ENCODE measurements around the gene ZFP92.
"Not testable (repeated sequence)": the region's sequence is repeated elsewhere in the genome, so short reads cannot be mapped to it uniquely, and the experiment has no call there.

The ZFP92 gene

DNA sequence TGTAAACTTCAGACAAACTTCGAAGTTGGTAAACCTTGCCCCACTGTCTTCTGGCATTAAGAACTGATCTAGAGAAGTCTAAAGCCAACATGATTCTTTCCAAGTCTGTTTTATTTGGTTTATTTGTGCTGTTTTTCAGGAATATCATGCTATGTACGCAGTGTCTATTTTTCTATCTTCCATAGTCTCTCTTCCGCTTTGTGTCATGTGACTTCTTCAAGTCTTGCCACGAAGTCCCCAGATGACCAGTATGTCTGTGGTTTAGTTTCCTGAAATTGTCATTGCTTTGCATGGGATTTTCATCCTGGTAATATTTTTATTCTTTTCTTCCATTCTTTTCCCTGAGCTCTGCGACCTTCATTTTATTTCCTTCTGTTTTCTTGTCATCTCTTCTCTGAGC, 25.2 kb upstream of the ZFP92 start:
- Histone ChIP-seq H3K27ac (ENCODE audit: poor library complexity, severe bottlenecking) (no peak overlapping the region), H3K36me3 (ENCODE audit: low read depth) (no peaks in the 10 kb centered on the region), H3K4me3 (ENCODE audit: severe bottlenecking) (no peak overlapping the region), H3K4me1 (ENCODE audit: insufficient read depth, poor library complexity, severe bottlenecking) (no peaks in the 10 kb centered on the region), H3K27me3 (ENCODE audit: insufficient read depth, poor library complexity, severe bottlenecking) (no peaks in the 10 kb centered on the region), H3K9me3 (ENCODE audit: severe bottlenecking) (no peaks in the 10 kb centered on the region)
- DNase-seq (ENCODE audit: low spot score) (no peak), ATAC-seq (ENCODE audit: low read depth) (no peak)
- TF ChIP-seq, protein P1, sequence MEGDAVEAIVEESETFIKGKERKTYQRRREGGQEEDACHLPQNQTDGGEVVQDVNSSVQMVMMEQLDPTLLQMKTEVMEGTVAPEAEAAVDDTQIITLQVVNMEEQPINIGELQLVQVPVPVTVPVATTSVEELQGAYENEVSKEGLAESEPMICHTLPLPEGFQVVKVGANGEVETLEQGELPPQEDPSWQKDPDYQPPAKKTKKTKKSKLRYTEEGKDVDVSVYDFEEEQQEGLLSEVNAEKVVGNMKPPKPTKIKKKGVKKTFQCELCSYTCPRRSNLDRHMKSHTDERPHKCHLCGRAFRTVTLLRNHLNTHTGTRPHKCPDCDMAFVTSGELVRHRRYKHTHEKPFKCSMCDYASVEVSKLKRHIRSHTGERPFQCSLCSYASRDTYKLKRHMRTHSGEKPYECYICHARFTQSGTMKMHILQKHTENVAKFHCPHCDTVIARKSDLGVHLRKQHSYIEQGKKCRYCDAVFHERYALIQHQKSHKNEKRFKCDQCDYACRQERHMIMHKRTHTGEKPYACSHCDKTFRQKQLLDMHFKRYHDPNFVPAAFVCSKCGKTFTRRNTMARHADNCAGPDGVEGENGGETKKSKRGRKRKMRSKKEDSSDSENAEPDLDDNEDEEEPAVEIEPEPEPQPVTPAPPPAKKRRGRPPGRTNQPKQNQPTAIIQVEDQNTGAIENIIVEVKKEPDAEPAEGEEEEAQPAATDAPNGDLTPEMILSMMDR (IDR thresholded peaks at IDR 0.05; ENCODE audit: poor library complexity, severe bottlenecking): no peak

DNA sequence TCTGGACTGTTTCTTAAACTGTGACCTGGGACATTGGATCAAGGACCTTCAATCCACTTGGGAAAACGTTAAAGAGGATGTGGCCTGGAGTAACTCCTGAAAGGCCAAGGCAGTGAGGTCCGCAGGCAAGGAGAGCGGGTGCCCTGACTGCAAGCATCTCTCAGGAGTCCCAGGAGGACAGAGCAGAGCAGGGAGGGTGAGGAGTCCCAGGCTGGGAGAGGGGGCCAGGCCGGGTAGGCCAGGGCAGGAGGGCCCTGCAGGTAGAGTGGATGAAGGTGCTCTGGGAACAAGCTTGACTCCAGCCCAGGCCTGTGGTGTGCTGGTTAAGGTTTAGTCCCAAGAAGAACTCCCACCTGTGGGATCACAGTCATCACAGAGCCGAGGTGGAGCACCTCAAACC, 23.9 kb upstream of the ZFP92 start:
- TF ChIP-seq, protein P1 (IDR thresholded peaks at IDR 0.05; ENCODE audit: poor library complexity, severe bottlenecking): no peak
- Histone ChIP-seq H3K27ac (ENCODE audit: poor library complexity, severe bottlenecking) (no peak overlapping the region), H3K4me1 (ENCODE audit: insufficient read depth, poor library complexity, severe bottlenecking) (no peaks in the 10 kb centered on the region), H3K9me3 (ENCODE audit: severe bottlenecking) (no peaks in the 10 kb centered on the region), H3K36me3 (ENCODE audit: low read depth) (no peaks in the 10 kb centered on the region), H3K27me3 (ENCODE audit: insufficient read depth, poor library complexity, severe bottlenecking) (no peaks in the 10 kb centered on the region), H3K4me3 (ENCODE audit: severe bottlenecking) (no peak overlapping the region)
- no peak for DNase-seq (ENCODE audit: low spot score)
- no peak for ATAC-seq (ENCODE audit: low read depth)

DNA sequence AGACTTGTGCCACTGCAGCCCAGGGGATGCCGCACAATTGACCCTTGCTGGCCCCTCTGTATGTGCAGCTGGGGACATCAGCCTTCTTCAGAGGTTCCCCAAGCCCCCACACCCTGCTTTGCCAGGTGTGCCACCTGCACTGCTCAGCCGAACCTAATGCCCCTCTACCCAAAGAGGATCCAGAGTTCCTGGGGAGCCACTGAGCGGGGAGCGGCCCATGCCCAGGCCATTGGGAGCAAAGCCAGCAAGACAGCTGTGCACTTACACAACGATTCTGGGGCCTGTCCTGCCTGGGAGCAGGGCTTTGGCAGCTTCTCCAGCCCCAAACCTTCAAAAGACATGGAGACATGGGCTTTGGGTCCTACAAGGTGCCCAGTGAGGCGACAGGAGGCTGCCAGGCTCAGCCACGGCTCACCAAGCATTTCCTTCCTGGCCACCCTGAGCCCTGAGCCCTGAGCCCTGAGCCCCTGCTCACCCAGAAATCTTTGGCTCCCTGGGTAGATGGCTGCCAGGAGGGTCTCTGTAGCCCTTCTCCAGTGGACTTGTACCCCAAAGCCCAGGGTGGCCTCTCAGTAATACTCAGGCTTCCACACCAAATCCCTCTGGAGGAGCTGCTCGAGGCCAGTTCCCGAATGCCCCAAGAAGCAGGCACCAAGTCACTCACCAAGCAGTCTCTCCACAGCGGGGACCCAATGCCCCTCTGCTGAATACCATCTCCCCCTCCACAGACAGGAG, 23.1 kb upstream of the ZFP92 start:
- no peaks in the 10 kb centered on the region for H3K36me3 ChIP-seq (ENCODE audit: low read depth)
- H3K27ac ChIP-seq (ENCODE audit: poor library complexity, severe bottlenecking): no peak overlapping the region
- no peaks in the 10 kb centered on the region for H3K9me3 ChIP-seq (ENCODE audit: severe bottlenecking)
- H3K4me1 ChIP-seq (ENCODE audit: insufficient read depth, poor library complexity, severe bottlenecking): no peaks in the 10 kb centered on the region
- H3K4me3 ChIP-seq (ENCODE audit: severe bottlenecking): no peak overlapping the region
- ATAC-seq (ENCODE audit: low read depth) (peak; percentile 25; the same call in 1 of the 3 replicates), DNase-seq (ENCODE audit: low spot score) (no peak)
- H3K27me3 ChIP-seq (ENCODE audit: insufficient read depth, poor library complexity, severe bottlenecking): no peaks in the 10 kb centered on the region
- TF ChIP-seq, protein P1 (IDR thresholded peaks at IDR 0.05; ENCODE audit: poor library complexity, severe bottlenecking): no peak

DNA sequence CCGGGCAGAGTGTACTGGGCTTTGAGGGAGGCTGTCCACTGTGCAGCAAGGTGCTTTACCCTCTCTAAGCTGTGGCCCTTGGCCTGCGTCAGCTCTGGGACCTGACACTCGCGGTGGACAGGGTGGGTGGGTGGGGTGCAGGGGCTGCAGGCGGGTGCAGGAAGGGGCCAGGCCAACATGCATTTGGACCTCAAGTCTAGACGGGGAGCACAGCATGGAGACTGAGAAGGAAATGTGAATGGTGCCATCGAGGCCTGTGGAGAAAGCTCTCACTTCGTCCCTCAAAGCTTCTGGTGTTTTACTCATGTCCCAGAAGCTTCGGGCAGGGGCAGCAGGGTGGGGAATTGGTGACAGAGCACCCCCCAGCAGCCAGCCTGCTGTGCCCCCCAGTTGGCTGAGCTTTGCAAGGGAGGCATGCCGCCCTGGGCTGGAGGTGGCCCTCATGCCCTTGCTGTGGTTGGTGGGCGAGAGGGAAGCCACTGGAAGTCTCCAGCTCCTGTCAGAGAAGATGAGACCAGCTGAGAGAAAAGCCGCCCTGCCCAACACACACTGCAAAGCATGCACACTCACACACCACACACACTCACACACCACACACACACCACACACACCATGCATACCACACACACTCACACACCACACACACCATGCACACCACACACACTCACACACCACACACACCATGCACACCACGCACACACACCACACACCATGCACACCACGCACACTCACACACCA, 22.4 kb upstream of the ZFP92 start:
- H3K4me1 ChIP-seq (ENCODE audit: insufficient read depth, poor library complexity, severe bottlenecking): no peaks in the 10 kb centered on the region
- no peaks in the 10 kb centered on the region for H3K27me3 ChIP-seq (ENCODE audit: insufficient read depth, poor library complexity, severe bottlenecking)
- ATAC-seq (ENCODE audit: low read depth) (no peak), DNase-seq (ENCODE audit: low spot score) (no peak)
- TF ChIP-seq, protein P1 (IDR thresholded peaks at IDR 0.05; ENCODE audit: poor library complexity, severe bottlenecking): no peak
- H3K4me3 ChIP-seq (ENCODE audit: severe bottlenecking): no peak overlapping the region
- H3K36me3 ChIP-seq (ENCODE audit: low read depth): no peaks in the 10 kb centered on the region
- no peaks in the 10 kb centered on the region for H3K9me3 ChIP-seq (ENCODE audit: severe bottlenecking)
- no peak overlapping the region for H3K27ac ChIP-seq (ENCODE audit: poor library complexity, severe bottlenecking)

DNA sequence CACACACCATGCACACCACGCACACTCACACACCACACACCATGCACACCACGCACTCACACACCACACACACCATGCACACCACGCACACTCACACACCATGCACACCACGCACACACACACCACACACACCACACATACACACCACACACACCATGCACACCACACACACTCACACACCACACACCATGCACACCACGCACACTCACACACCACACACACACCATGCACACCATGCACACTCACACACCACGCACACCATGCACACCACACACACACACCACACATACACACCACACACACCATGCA, 21.9 kb upstream of the ZFP92 start:
- not testable (repeated sequence) for H3K9me3 ChIP-seq (ENCODE audit: severe bottlenecking); H3K36me3 ChIP-seq (ENCODE audit: low read depth); DNase-seq (ENCODE audit: low spot score); H3K4me3 ChIP-seq (ENCODE audit: severe bottlenecking); H3K27me3 ChIP-seq (ENCODE audit: insufficient read depth, poor library complexity, severe bottlenecking); H3K27ac ChIP-seq (ENCODE audit: poor library complexity, severe bottlenecking); H3K4me1 ChIP-seq (ENCODE audit: insufficient read depth, poor library complexity, severe bottlenecking); ATAC-seq (ENCODE audit: low read depth)
